Tibial artery (tissue), 4 donors: ENCODE results near the gene IGSF3.

ENCODE experiments used
- DNase-seq, 2 donors: peaks; one replicate each; pipeline ENCODE4 v3.0.0-alpha.2; 2019
- H3K27ac ChIP-seq, 2 donors: fragments of 200-600 bp; sonication (generic) in 1 of 2; 1 replicate in 1 of 2; 2 replicates in 1 of 2; pipeline ENCODE4 v1.5.1; 2018 to 2019; ENCODE audit warnings: mild to moderate bottlenecking in 1 of 2
- H3K27me3 ChIP-seq, 2 donors: fragments of 200-600 bp; sonication (generic) in 1 of 2; one replicate each; pipeline versions ENCODE4 v1.5.1 to v1.6.0; 2016 to 2019
- H3K36me3 ChIP-seq, 3 donors: fragments of 200-600 bp; sonication (generic) in 2 of 3; one replicate each; pipeline ENCODE4 v1.5.1; 2016 to 2019; ENCODE audit warnings: mild to moderate bottlenecking in 2 of 3
- H3K4me1 ChIP-seq, 4 donors: fragments of 200-600 bp; sonication (generic) in 2 of 4; 1 replicate in 3 of 4; 2 replicates in 1 of 4; pipeline ENCODE4 v1.5.1; 2016 to 2019
- H3K4me3 ChIP-seq, 2 donors: fragments of 200-600 bp; sonication (generic) in 1 of 2; 1 replicate in 1 of 2; 2 replicates in 1 of 2; pipeline ENCODE4 v1.5.1; 2018 to 2019; ENCODE audit warnings: mild to moderate bottlenecking in 2 of 2
- H3K9me3 ChIP-seq, 3 donors: fragments of 200-600 bp; sonication (generic) in 1 of 3; one replicate each; pipeline ENCODE4 v1.5.1; 2016 to 2019
- CTCF ChIP-seq, 2 experiments: fragments of 200-600 bp in 1 of 2; fragments of 450-650 bp in 1 of 2; IDR thresholded peaks; one replicate each; pipeline ENCODE4 v1.5.1; 2017 to 2019; ENCODE audit warnings: antibody characterized with exemption in 2 of 2, mild to moderate bottlenecking in 1 of 2, moderate library complexity in 1 of 2
- intact Hi-C: fragments of 100-400 bp; cut with DNase I; formaldehyde crosslinking; loops from one replicate; pipeline ENCODE4 v1.15.0; 2023; ENCODE audit warnings: low total_unique reads

The IGSF3 gene

GRCh38 chr1:116693759-116694480, 26.4 kb upstream of the IGSF3 start:
- intact Hi-C loops = no loop called here
- Histone ChIP-seq H3K27ac (no peak overlapping the region), H3K36me3 (no peaks in the 10 kb centered on the region), H3K9me3 (no peaks in the 10 kb centered on the region), H3K27me3 (no peaks in the 10 kb centered on the region), H3K4me3 (no peak overlapping the region), H3K4me1 (no peaks in the 10 kb centered on the region)
- peak; percentile 53 to 72 for DNase-seq
- TF ChIP-seq CTCF (IDR thresholded peaks at IDR 0.05) = no peak

- DNase-seq = no peak
- intact Hi-C loops = no loop called here
- no peak for TF ChIP-seq CTCF (IDR thresholded peaks at IDR 0.05)
- Histone ChIP-seq H3K27me3 (no peaks in the 10 kb centered on the region), H3K4me1 (no peaks in the 10 kb centered on the region), H3K36me3 (no peaks in the 10 kb centered on the region), H3K4me3 (no peak overlapping the region), H3K27ac (no peak overlapping the region), H3K9me3 (no peaks in the 10 kb centered on the region)
These were observed 25.3 kb upstream of the IGSF3 start for GRCh38 chr1:116692879-116693278.

- Histone ChIP-seq H3K27ac (no peak overlapping the region), H3K27me3 (no peaks in the 10 kb centered on the region), H3K4me1 (no peaks in the 10 kb centered on the region), H3K9me3 (no peaks in the 10 kb centered on the region), H3K36me3 (no peaks in the 10 kb centered on the region), H3K4me3 (no peak overlapping the region)
- DNase-seq = no peak
- intact Hi-C loops = no loop called here
- TF ChIP-seq CTCF (IDR thresholded peaks at IDR 0.05) = no peak
These were observed 23.4 kb upstream of the IGSF3 start for GRCh38 chr1:116690849-116691406.

GRCh38 chr1:116690396-116690848, 22.9 kb upstream of the IGSF3 start:
- Histone ChIP-seq H3K27me3 (no peaks in the 10 kb centered on the region), H3K27ac (no peak overlapping the region), H3K36me3 (no peaks in the 10 kb centered on the region), H3K9me3 (no peaks in the 10 kb centered on the region), H3K4me3 (no peak overlapping the region), H3K4me1 (no peaks in the 10 kb centered on the region)
- no peak for DNase-seq
- no peak for TF ChIP-seq CTCF (IDR thresholded peaks at IDR 0.05)
- intact Hi-C loops = no loop called here

GRCh38 chr1:116686723-116687352, 19.3 kb upstream of the IGSF3 start:
- intact Hi-C loops = no loop called here
- no peaks in the 10 kb centered on the region for H3K4me1 ChIP-seq
- no peaks in the 10 kb centered on the region for H3K27me3 ChIP-seq
- H3K27ac ChIP-seq = no peak overlapping the region
- H3K4me3 ChIP-seq = no peak overlapping the region
- no peaks in the 10 kb centered on the region for H3K9me3 ChIP-seq
- H3K36me3 ChIP-seq = no peaks in the 10 kb centered on the region
- no peak for DNase-seq
- no peak for TF ChIP-seq CTCF (IDR thresholded peaks at IDR 0.05)
